Head of caudate nucleus (tissue), 42 donors: ENCODE results near the gene TRIM54.
"Not testable (repeated sequence)": the region's sequence is repeated elsewhere in the genome, so short reads cannot be mapped to it uniquely, and the experiment has no call there.

Source experiments
- DNase-seq, 42 donors: peaks; one replicate each; pipeline versions ENCODE4 v3.0.0 to v3.0.0-alpha.2; 2020 to 2021; ENCODE audit warnings: mixed read lengths in 7 of 42
- intact Hi-C: fragments of 100-400 bp; cut with DNase I; formaldehyde crosslinking; loops from one replicate; pipeline ENCODE4 v1.15.0; 2022

Gene TRIM54

DNA sequence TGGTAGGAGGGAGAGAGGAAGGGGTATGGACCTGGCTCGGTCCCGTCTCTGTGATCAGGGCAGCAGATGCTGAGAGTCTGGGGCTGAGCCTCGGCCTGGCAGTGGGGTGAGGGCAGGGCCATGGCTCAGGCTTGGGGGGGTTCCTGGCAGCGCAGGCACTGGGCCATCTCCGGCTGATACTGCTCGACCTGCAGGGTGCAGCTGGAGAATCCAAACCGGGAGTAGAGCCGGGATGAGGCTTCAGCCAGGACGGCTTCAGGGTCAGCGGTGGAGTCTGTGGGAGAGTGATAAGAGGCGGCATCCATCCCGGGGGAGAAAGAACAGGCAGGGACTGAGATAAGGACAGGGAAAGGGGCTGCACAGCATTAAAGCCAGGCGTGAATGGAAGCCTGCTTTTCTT lies 27.0 kb upstream of the TRIM54 start:
- intact Hi-C loops: no loop called here
- no peak for DNase-seq

DNA sequence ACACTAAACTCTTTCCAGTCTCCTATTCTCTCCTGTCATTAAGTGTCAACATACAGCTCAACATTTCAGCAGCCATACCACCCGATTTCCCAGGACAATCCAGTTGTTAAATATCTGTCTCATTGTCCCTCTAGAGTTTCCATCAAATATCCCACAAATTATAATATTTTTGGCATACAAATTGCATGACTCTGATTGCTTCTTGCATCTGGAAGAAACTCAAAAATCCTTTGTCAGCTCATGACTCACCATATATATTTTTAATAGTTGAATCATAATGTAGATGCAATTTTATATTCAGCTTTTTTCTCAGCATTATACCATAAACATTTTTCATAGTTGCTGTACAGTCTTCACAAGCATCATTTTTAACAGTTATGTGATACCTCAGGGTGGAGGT lies 26.6 kb upstream of the TRIM54 start:
- intact Hi-C loops: no loop called here
- DNase-seq: no peak

DNA sequence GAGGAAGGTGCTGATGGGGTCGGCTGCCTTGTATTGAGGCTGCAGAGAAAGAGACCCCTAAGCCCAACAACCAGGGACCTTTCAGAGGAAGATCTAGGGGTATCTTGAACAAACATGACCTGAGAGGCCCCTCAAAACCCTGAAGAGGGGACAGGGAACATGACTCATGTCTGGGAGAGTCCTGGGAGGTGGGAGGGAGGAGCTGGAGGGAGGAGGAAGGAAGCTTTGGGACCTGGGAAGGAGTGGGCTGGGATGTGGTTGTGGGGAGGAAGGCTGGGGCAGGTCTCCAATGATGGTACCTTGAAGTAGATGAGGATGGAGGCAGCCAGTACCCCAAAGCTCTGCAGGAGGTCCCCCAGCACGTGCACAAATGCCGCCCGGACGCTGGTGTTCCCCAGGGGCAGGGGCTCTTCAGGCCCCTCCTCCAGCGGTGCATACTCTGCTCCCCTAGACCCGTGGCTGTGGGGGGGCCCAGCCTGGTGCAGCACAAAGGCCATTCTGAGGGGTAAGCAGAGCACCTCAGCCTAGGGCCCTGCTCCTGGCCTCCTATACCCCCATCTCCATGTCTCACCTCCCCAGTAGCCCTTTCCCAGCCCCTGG lies 25.3 kb upstream of the TRIM54 start:
- no peak for DNase-seq
- intact Hi-C loops: no loop called here

DNA sequence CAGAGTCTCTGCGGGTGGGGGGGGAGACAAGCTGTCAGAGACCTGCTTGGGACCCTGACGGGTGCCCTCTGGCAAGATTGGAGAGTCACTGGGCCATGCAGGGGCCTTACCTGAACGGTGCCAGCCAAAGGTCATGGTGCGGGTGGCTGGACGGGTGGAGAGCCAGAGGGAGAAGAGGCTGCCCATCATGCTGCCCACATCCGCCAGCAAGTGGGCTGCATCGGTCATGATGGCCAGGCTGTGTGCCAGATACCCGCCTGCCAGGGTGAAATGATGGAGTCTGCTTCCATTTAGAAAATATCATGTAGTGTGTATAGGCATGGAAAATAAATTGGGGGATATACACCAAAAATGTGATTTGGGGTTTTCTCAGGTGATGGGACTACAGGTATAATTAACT lies 24.2 kb upstream of the TRIM54 start:
- no peak for DNase-seq
- intact Hi-C loops: no loop called here

DNA sequence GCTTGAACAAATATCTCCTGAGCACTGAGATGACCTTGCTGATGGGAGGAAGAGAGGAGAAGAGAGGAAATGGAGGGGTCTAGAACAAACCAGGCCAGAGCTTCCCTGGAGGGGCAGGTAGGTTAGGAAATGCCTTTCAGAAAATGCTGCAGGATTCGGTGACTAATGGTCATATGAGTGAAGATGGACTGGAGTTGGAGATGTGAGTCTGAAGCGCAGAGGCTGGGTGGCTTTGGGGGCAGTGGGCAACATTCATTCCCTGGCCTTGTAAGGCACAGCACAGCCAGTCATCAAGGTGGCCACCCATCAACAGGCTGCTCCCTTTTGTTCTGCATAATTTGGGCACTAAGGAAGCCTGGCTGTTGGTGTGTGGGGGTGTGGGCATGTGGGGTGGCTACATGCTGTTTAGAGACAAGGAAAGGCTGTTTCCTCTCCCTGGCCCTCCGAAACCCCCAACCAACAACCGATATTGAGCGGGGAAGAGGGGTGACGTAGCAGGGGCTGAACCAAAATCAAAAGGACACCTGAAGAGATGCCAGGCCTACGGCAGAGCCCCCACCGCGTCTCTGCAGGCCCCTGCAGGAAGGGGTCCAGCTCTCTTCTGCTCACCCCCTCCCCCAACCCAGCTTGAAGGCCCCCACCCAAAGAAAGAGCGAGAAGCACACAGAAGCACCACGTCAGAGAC lies 20.8 kb upstream of the TRIM54 start:
- no peak for DNase-seq
- intact Hi-C loops: no loop called here

DNA sequence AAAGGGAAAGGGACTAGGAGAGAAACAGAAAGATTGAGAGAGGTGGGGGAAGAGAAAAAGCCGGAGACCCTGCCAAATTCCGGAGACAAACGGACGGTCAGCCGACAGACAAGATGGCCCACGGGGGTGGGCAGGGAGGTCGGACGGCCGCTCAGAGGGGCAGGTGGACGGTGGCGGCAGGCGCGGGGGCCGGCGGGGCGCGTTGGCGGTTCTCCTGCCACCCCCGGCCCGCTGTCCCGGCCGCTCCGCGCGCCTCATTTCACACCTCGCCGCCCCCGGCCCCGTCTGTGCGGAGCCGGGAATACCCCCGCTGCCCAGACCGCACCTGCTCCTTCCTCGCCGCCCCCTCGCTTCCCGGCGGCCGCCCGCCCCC lies 20.3 kb upstream of the TRIM54 start:
- intact Hi-C loops: no loop called here
- no peak for DNase-seq

DNA sequence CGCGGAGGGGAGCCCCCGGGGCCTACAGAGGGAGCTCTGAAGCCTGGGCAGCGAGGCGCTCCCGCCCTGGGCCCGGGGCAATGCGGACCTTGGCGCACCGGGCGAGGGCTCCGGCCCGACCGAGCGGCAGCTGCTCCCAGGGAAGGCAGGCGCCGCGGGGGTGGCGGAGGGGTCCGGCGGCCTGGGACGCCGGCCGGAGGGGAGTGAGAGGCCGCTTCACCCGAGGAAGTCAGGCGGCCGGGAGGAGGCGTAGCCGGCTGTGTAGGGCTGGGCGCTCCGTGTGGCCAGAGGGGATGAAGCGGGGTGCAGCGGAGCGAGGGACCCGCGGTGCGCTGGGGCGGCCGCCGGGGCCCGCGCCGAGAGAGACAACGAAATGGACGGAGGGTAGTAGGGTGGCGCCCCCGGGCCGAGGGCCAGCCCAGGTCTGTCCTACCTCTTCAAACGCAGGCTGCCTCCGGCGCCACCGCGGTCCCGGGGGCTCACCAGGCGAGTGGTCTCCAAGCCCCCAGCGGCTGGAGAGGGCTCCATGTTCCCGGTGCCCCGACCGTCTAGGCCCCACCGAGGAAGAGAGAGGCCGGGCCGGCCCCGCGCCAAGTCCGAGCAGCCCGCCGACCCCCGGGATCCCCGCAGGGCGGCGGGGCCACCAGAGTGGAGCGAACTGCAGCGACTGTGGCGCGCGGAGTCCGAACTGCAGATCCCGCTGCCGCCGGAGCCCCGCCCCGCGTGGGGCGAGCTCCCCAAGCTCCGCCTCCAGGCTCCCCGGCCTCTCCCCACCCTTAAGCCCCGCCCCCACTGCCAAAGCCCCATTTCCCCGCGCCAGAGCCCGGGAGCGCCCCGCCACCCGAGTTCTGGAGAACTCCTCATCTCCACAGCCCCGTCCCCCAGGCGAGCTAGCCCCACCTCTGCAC lies 19.6 kb upstream of the TRIM54 start, which contains the start of gene SLC30A3:
TSS of gene SLC30A3 (minus strand) at position 669 of the 908 bp plus-strand sequence. CDS start at position 528, 141 bp downstream.
- DNase-seq: peak in 35 of 42 donors; percentile 14 to 65 (median 39)
- intact Hi-C loops: no loop called here

DNA sequence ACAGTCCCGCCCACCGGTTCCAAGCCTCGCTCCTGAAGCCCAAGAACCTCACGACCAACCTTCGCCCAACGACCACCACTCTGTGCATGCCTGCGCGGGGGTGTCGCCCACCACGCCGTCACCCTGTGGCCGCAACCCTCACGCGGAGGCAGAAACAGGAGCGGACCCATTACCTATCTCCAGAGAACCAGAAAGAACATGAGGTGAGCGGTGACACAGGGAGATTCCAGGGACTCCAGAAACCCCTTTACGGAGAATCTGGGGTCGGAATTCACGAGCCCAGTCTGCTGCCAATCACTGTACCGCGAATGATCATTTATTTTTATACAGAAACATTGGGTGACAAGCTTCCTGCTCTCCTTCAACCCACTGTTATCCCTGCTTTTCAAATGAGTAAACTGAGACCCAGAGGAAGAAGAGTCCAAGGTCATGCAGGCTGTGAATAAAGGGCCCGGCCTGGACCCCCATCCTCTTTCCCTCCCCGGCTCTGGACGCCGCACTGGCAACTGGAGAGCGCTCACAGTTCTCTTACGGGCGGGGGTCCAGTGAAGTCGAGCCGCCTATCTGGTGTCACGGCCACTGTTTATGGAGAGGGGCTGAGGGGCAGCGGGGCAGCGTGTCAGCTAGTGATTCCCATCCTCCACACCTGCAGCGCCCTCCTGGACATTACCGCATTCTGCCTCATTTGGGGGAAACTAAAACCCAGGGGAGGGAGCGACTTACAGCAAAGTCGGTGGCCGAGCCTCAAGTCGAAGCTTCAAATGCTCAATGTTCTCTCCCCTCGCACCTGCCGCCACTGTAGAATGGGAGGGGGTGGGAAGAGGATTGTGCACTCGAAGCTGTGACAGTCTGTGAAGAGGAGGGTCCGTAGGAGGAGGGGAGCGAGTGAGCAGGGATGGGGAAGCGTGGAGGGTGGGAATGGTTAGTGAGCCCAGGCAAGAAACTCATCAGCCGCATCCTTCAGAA lies 18.7 kb upstream of the TRIM54 start:
- DNase-seq: no peak
- intact Hi-C loops: no loop called here

DNA sequence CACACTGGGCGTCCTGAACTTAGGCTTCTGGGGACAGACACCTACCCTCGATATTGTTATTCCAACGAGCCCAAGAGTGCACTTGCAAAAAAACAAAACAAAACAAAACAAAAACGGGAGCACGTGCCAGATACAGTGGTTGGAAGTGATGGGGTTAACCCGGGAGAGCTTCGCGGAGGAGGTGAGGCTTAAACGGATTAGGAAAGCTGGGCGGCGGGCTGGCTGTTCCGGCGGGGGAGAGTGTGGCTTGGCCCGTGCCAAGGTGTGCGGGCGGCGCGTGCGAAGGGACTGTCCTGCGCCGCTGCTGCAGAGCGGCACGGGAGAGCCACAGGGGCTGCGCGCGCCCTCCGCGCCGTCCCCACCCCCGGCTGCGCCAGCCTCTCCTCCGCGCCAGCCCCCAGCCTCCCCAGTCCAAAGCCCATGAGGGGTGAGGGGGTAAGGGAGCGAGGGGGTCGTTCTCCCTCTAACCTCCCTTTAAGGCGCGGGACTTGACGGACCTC lies 17.9 kb upstream of the TRIM54 start:
- no peak for DNase-seq
- intact Hi-C loops: no loop called here

DNA sequence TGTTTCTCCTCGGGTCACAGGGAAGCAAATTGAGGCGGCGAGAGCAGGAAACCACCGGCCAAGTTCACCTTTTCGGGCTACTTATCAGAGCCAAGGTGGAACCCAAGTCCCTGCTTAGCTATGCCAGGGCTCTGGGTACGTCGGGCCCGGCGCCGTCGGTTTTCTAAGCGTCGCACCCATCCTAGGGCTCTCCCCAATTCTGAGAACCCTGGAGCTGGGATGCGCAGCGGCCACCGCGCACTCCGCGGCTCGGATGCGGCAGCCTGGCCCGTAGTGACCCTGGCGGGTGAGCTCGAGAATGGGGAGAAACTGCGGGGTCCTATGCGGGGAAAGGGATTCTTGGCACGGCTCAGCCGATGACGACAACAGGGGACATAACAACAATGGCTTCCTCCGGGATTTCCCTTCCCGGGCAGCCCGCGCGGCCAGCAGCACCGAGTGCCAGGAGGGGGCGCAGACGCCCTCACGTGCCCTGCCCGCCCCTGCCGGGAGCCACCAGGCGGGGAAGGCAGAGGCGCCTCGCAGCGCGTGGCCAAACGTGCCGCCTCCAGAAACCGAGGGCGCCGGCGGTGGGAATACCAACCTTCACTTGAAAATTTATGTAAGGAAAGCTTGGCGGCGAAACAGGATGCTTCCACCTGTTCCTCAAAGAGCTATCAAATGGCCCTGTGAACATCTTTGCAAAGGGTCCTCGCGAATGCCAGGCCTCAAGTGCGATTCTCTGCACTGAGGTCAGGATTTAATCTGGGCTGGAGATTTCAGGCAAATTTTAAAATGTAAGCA lies 17.3 kb upstream of the TRIM54 start:
- peak in 37 of 42 donors; percentile 11 to 77 (median 46) for DNase-seq
- intact Hi-C loops: no loop called here

DNA sequence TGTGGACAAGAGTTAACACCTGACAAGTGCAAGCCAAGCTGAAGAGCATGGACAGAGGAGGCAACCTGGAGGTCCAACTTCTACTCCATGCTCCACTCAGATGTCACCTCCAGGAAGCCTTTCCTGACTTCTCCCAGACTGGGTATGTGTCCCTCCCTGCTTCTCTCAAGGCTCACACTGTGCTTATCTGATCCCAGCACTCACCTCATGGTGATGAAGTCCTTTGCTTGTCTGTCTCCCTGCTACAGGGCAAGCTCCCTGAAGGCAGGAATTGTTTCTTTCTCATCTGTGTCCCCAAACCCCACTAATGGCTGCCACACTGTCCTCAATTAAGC lies 16.7 kb upstream of the TRIM54 start:
- intact Hi-C loops: no loop called here
- DNase-seq: no peak

DNA sequence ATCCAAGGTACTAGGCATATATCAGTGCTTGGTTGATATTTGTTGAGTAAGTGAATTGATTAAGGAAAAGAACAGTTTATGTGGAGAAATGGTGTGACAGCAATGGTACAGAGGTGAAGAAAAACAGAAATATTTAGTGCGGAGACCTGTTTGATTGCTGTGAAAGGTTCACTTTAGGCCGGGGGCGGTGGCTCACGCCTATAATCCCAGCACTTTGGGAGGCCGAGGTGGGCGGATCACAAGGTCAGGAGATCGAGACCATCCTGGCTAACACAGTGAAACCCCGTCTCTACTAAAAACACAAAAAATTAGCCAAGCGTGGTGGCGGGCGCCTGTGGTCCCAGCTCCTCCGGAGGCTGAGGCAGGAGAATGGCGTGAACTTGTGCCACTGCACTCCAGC lies 13.9 kb upstream of the TRIM54 start:
- DNase-seq, intact Hi-C loops: not testable (repeated sequence)

DNA sequence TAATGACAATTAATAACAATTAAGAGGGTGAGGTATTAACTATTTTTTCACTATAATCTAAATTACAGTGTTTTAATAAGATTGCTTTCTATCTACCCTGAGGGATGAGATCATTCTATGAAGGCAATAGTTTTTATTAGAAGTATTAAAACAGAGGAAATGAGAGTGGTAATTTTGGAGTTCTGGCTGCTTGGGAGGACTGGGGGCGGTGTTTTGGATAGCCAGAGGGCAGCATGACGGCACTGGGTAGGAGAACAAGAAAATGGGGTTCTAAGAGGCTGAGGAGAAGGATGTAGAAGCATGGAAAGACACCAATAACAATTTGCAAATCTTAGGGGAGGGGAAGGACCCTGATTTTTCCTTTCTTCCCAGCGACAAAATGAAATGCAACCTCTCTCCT lies 12.1 kb upstream of the TRIM54 start:
- intact Hi-C loops: no loop called here
- DNase-seq: no peak

DNA sequence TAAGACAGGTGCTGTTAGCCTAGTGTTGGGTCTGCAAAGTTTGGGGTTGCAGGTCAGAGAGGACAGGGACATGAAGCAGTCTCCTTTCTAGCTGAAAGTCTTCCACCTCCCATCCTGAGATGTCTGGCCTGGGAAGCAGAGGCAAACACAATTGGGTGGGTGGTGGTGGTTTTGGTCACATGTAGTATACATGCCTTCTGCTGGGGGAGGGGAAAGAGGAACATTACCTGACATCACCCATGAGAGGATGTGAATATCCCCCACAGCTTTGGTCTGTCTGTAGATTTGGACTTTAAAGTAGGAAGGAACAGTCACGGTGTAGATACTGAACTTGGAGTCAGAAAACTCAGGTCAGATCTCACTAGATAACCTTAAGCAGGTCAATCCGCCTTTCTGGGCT lies 11.6 kb upstream of the TRIM54 start:
- DNase-seq: no peak
- intact Hi-C loops: no loop called here

DNA sequence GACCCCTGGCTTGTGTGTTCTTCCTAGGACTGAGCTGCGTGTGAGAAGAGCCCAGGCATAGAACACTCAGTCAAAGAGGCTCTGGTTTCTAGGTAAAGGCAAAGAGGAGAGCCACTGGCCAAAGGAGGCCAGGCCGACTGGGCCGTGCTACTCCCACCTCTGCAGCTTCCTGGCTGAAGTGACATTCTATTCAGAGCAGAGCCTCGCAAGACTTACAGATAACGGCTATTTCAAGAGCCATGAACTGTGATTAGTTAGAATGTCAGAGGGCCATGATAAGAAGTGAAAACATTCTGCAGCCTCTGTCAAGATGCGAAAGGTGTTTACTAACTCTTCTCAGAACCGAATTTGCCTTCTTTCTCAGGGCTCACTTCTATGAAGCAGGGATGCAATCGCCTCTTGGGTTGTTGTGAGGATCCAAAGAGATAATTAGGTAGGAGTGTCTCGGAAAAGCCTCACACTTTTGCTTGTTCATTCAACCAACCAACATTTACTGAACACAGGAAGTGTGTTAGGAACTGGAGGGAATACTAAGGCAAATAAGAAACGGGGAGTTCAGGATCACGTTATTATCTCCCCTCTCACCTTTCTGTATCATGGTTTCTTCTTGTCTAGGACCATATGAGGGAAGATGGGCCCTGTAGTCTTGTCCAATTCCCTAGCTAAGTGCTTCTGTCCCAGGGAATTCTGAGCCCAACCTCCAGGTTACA lies 10.4 kb upstream of the TRIM54 start:
- intact Hi-C loops: no loop called here
- DNase-seq: no peak

DNA sequence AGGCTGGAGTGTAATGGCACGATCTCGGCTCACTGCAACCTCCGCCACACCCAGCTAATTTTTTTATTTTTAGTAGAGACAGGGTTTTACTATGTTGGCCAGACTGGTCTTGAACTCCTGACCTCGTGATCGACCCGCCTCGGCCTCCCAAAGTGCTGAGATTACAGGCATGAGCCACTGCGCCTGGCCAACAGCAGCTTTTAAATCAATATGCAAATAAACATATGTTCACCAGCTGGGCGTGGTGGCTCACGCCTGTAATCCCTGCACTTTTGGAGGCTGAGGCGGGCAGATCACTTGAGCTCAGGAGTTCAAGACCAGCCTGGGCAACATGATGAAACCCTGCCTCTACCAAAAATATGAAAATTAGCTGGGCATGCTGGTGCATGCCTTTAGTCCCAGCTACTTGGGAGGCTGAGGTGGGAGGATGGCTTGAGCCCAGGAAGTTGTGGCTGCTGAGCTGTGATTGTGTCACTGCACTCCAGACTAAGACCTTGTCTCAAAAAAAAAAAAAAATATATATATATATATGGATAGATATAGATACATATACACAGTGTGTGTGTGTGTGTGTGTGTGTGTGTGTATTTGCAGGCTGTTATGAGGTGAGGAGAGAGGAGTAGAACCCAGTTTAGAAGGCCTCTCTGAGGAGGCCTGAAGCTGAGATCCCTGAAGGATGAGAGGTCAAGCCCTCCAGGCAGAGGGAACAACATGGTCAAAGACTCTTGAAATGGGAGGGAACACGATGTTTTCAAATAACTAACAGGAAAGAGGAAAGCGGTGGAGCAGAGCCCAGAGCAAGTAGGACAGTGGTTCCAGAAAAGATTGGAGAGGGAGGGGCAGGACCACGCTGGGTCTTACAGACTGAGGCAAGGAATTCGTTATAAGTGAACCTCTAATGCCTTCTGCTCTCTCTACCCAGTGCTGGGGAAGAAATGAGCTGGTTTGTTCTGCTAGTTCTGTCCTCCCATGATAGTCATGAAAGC lies 9.4 kb upstream of the TRIM54 start:
- DNase-seq, intact Hi-C loops: not testable (repeated sequence)
